NCI-H526 (cell line): ENCODE results near the gene PLEKHM2.
A peak's percentile ranks its signal among the peaks of the same experiment; 100 is the strongest.
"Not testable (repeated sequence)": the region's sequence is repeated elsewhere in the genome, so short reads cannot be mapped to it uniquely, and the experiment has no call there.

Source experiments
- DNase-seq, 2 experiments: peaks; one replicate each; lab custom pipeline; 2025; lab: John Stamatoyannopoulos, UW

PLEKHM2 gene

DNA sequence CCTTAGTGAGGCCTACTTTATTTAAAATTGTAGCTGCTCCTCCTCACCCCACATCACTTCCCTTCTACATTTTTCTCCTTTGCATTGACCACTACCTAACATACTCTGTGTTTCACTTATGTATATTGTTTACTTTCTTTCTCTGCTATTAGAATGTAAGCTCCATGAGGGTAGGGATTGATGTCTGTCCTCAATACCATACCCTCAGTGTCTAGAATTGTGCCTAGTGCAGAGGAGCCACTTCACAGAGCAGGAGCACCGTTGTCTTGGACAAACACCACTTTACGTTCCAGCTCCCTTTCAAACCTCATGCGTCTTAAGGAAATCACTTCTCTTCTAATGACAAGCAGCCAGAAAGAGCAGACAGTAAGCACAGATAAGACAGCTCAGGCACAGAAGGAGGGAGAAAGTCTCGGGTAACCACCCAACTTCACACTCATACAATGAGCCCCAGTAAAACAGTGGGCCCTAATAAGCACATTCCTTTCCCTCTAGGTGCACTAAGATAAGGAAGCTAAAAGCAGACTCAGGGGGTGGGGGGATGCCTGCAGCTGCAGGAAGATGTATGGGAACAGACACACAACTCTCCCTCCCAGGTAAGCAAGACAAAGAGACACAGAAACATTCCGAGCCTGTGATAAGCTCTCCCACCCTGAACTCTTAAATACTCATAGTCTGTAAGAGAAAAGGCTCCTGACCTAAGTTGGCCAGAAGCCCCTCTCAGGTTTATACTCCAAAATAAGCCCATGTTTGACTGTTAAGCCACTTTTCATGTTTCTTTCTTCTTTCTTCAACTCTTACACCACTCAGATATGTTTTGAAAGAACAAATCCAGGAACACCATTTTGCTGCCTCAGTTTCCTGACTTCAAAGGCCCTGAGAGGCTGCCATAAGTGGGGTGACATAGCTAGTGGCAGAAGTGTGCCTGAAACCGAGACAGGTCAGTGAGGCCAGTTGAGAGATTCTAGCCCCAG lies 7.1 kb upstream of the PLEKHM2 start:
- no peak for DNase-seq

GRCh38 chr1:15678578-15678977 lies 5.5 kb upstream of the PLEKHM2 start:
- DNase-seq: no peak

GRCh38 chr1:15680131-15680530 lies 4.0 kb upstream of the PLEKHM2 start:
- no peak for DNase-seq

DNA sequence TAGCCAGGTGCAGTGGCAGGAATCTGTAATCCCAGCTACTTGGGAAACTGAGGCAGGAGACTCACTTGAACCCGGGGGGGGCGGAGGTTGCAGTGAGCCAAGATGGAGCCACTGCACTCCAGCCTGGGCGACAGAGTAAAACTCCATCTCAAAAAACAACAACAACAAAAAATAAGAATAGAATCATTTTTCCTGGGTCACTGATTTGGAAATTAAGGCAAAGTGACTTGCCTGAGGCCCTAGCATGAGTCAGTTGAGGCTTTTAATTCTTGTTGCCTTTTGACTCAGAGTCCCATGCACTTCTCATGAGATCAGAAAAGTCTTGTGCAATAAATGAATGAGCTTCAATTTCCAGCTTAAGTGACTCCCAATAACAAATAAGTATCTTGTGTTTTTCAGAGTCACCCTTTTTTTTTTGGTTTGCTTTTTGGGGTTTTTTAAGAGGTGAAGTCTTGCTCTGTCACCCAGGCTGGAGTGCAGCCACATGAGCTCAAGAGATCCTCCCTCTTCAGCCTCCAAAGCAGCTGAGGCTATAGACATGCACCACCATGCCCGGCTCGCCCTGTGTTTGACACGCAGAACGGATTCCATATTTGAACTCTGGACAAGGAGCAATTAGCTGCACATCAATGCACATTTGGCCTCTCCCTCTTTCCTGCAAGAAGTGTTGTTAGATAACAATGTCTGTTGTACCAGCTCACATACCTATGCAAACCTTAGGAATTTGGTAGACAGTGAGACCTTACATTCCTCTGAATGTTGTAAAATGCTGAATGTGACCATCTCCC lies 3.4 kb upstream of the PLEKHM2 start:
- DNase-seq: no peak

DNA sequence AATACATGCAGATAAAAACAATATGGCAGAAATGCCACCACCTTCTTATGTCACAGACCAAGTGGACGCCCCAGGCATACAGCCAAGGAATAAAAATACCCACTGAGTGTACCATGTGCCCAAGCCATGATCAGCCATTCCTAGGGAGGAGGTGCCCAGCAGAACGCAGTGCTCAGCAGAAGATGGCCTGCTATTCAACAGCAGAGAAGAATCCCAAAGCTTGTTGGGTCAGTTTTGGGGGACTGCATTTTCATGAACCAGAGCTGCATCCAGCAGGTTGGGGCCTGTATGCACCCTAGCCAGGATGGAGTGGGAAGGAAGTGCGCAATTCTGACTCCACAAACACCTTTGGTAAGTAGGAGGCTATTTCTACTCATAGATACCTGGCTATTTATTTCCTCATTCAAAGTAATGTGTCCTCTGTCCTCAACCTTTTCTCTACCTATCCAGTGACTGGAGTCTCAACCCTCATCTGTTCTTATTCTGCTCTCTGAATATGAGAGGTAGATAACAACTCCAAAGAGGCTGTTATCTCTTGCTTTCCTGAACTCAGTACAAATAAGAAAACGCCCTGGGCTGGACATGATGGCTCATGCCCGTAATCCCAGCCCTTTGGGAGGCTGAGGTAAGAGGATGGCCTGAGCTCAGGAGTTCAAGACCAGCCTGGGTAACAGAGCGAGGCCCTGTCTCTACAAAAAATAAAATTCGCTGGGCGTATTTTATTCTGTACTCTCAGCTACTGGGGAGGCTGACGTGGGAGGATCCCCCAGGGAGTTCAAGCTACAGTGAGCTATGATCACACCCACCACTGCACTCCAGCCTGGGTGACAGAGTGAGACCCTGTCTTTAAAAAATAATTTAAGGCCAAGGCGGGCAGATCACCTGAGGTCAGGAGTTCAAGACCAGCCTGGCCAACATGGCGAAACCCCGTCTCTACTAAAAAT lies 2.5 kb upstream of the PLEKHM2 start:
- DNase-seq: no peak

DNA sequence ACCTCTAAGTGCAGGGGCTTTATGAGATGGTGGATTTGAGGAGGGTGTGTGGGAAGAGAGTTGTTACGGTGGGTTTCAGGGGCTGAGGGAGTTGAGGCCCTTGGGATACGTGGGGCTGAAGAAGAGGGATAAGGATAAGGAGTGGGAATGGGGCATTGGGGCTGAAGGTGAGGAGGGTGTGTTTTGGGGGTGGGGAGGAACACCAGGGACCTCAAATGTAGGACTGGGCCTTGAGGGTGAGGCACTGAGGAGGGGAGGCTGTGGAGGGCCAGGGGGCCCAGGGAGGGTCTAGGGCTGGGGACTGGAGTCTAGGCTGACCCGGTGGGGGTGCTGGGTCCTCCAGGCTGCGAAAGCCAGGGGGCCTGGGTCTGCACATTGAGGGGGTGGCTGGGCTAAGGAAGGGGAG lies 1.2 kb upstream of the PLEKHM2 start:
- no peak for DNase-seq

- no peak for DNase-seq
These were observed 628 bp upstream of the PLEKHM2 start for GRCh38 chr1:15683345-15684039.

- peak in 1 of 2 experiments; percentile 57 for DNase-seq
These were observed 560 bp downstream of the PLEKHM2 start for GRCh38 chr1:15684468-15685291.

DNA sequence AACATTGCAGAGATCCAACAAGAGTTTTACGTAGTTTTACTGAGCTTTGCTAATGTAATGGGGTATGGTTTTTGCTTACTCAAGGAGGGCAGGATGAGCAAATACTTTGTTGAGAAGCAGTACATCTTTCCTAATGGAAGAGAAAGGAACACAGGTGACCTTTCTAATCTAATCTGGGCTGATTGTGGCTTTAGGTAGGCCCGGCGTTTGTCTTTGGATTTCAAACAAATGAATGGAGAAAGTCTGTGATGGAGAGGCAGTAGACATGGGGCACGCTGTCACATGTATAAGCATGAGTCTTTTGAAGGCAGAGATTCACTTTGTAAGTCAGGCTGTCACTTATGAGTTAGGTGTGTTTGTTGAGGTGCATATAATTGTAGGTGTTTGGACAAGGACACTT lies 1.7 kb downstream of the PLEKHM2 start:
- DNase-seq: no peak

DNA sequence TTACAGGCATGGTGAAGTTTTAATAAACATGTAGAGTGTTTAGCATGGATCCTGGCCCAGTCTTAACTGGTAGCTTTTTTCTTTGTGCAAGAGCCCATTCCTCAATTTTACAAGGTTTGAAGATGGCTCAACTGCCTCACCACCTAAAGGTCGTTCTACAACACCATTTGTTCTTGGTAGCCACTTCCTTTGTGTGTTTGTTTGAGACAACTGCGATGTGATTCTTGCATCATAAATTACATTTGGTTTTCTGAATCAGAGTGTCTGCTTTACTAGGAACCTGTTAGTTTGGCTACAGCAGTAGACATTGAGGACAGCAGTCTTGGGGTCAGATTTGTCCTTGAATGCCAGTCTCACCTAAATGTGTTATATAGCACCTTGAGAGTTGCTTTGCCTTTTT lies 3.3 kb downstream of the PLEKHM2 start:
- DNase-seq: no peak

DNA sequence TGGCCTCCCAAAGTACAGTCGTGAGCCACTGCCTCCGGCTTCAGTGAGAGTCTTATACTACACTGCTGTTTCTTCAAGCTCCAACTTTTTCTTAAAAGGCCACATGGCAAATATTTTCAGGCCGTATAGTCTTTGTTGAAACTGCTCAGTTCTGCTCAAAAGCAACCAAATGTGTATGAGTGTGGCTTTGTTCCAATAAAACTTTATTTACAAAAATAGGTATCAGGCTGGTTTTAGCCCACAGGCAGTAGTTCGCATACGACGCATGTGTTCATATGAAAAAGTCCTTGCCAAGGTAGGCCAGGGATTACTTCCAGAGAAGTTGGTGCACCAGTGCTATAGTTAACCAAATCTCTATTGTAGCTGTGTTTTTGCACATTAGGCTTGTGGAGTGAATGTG lies 6.2 kb downstream of the PLEKHM2 start:
- no peak for DNase-seq

GRCh38 chr1:15691434-15692032 lies 7.4 kb downstream of the PLEKHM2 start:
- DNase-seq: no peak

DNA sequence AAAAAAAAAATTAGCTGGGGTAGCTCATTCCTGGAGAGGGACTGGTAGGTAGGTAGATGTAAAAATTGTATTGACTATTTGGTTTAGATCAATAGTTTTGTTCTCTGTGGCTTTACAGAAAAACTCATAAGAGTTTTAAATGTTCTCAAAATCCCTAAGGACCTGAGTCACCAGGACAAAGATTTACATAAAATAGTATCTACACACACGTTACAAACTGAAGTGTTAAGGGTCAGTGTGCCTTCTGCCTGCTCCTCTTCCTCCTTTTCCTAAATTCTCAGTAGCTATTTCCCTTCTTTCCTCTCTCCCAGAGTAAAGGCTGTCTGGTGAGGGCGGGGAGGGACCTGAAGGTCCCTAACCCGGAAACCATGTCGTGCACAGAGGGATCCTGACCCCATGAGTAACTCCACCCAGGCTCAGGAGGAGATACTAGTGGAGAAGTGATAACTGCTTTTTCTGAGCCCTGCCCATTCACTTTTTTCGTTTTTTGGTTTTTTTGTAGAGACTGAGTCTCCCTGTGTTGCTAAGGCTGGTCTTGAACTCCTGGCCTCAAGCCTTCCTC lies 8.1 kb downstream of the PLEKHM2 start:
- DNase-seq: no peak

DNA sequence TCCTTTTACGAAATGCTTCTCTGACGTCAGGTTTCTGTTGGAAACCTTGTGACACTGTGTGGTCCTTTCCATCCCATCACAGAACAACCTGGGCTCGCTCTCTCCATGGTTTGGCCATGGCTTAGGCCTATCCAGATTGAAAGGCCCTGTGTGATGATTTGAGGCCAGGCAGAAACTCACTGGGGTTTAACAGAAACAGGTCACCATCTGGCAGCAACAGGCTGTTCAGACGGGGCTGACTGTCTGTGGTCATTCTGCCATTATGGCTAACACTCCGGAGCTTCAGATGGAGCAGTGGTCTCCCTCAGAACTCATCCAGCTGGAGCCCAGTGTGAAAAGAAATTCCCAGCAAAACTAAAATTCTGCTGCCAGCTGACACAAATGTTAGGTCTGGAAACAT lies 9.3 kb downstream of the PLEKHM2 start:
- DNase-seq: no peak

DNA sequence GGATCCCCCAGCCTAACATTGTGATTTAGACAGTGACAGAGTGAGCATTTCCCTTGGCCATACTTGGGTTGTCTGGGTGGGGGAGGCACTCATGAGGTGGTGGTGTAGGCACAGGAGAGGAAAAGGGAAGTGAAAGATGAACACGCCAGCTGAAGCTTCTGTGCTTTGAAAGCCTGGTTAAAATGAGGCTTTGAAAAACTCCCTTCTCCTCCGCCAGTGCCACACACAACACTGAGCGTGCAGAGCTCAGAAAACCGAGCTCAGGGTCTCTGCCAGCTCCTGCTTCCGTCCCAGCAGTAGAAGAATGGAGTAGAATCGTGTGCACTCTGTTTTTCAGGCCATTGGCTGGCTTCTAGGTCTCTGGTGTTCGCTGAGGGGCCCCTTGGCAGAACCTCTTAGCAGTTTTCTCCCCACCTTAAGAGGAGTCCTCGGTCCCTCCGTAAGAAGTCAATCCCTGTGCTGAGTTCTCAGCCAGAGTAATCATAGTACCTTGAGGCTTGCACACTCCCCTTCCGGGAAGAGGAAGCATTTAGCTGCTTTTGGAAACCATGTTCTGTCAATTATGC lies 12.9 kb downstream of the PLEKHM2 start:
- no peak for DNase-seq

DNA sequence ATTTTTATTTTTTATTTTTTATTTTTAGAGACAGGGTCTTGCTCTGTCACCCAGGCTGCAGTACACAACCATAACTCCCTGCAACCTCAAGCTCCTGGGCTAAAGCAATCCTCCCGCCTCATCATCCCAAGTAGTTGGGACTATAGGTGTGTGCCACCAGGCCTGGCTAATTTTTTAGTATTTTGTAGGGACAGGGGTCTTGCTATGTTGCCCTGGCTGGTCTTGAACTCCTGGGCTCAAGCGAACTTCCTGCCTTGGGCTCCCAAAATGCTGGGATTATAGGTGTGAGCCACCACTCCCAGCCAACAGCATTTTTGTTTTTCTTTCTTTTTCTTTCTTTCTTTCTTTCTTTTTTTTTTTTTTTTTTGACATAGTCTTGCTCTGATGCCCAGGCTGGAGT lies 14.1 kb downstream of the PLEKHM2 start:
- no peak for DNase-seq

DNA sequence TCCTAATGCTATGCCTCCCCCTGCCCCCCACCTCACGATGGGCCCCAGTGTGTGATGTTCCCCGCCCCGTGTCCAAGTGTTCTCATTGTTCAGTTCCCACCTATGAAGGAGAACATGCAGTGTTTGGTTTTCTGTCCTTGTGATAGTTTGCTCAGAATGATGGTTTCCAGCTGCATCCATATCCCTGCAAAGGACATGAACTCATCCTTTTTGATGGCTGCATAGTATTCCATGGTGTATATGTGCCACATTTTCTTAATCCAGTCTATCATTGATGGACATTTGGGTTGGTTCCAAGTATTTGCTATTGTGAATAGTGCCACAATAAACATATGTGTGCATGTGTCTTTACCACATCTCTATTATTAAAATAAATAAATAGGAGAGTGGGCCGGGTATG lies 15.2 kb downstream of the PLEKHM2 start:
- DNase-seq: not testable (repeated sequence)

DNA sequence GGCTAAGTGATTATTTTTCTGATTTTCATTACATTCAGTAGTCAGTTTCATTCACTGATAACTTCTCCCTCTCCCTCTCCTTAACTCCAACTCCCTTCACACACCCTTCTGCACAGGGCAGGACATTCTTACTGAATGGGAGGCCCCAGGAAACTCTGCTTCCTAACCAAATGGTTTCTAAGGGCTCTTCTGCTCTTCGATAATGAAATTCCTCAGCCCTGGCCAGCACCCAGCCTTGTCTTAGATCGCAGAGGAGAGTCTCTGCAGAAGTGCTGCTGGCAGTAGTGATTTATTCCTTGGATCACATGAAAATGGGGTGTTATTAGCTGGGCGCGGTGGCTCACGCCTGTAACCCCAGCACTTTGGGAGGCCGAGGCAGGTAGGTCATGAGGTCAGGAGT lies 16.4 kb downstream of the PLEKHM2 start:
- no peak for DNase-seq

GRCh38 chr1:15701784-15702183 lies 17.7 kb downstream of the PLEKHM2 start:
- no peak for DNase-seq
